K562 (cell line): Measurements from ENCODE around the gene PILRA. TPM values are rescaled to one million over a fixed set of nuclear protein-coding genes. Genes with fewer than 3 reads are reported as not detected.

Experiments used
- ATF1 ChIP-seq, 2 experiments: fragments of 450-650 bp in 1 of 2; IDR thresholded peaks; 2 replicates each; pipeline ENCODE4 v1.6.1; 2016; ENCODE audit warnings: missing compliant biosample characterization in 1 of 2, missing genetic modification characterization in 1 of 2
- ETV6 ChIP-seq, 3 experiments: fragments of 150-350 bp in 1 of 3; sonication (generic) in 1 of 3; formaldehyde crosslinking in 1 of 3; IDR thresholded peaks; 2 replicates each; pipeline versions ENCODE4 v1.6.1 to v1.8.0; 2014 to 2022; ENCODE audit warnings: borderline replicate concordance in 2 of 3, low read depth in 2 of 3, antibody characterized with exemption in 1 of 3, low read length in 1 of 3, mild to moderate bottlenecking in 1 of 3, missing genetic modification reagents in 1 of 3
- SUPT5H ChIP-seq: fragments of 450-650 bp; IDR thresholded peaks from 2 replicates; pipeline ENCODE4 v1.6.1; 2016
- ZNF668 ChIP-seq: fragments of 250-450 bp; sonication (Bioruptor Pico); IDR thresholded peaks from 2 replicates; pipeline ENCODE4 v1.8.0; 2022; ENCODE audit warnings: mild to moderate bottlenecking, inconsistent platforms
- polyA plus RNA-seq, 8 experiments: library from polyadenylated mRNA; depleted of rRNA in 4 of 8; stranded (reverse) in 5 of 8; unstranded in 3 of 8; fragments of >200 nt; fragmentation: Nextera tagmentation in 2 of 8; fragmentation: Illumina TruSeq in 1 of 8; extraction: Ambion mirVana in 2 of 8; extraction: Trizol in 1 of 8; gene quantifications; 2 replicates each; pipeline versions ENCODE4 v1.2.1 to v1.2.3, GENCODE V29; 2011 to 2014; ENCODE audit warnings: inconsistent platforms in 1 of 8, missing spikeins in 1 of 8
- total RNA-seq, 7 experiments: library from RNA; depleted of rRNA in 6 of 7; stranded (reverse); fragments of >200 nt in 6 of 7; fragmentation: Illumina TruSeq in 2 of 7; extraction: Trizol in 2 of 7; gene quantifications; 2 replicates each; pipeline versions ENCODE4 v1.2.1 to v1.2.3, GENCODE V29; 2011 to 2021; ENCODE audit warnings: low replicate concordance in 1 of 7
- TF ChIP-seq, protein P1 (sequence below): fragments of 450-650 bp; IDR thresholded peaks from 2 replicates; pipeline ENCODE4 v1.6.1; 2016; ENCODE audit warnings: low read depth, mild to moderate bottlenecking, moderate library complexity
- TF ChIP-seq, protein P2 (sequence below): sonication (generic); formaldehyde crosslinking; IDR thresholded peaks from 2 replicates; pipeline ENCODE4 v1.8.1; 2023; ENCODE audit warnings: mild to moderate bottlenecking, missing genetic modification reagents

The PILRA gene
- total and polyA plus RNA-seq, 9 of the 15 experiments (the other 6 are each of a cell fraction or from before 2014, with no cell fraction given): 0.13 to 1.8 (median 0.62) TPM

DNA sequence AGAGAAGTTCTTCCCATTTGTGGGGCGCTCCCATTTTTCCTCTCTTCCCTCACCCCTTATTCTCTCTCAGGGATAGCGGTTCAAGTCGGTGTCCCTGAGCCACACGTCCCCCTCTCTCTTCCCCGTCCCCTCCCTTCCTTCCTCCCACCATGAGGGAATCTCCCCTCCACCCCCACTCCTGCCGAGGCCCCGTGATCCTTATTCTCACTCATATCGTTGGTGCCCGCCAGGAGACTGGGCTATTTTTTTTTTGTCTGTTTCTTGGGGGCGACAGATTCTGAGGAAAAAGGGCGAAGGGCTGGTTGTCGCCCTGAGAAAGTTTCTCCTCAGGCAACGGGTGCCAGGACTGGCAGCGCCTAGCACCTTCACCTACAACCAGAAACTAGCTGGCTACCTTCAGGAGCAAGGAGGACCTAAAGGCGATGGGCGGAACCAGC, 54.5 kb downstream of the PILRA start (continued):
- TF ChIP-seq ETV6 (IDR thresholded peaks at IDR 0.05; ENCODE audit: borderline replicate concordance in 1 of 2, low read depth in 2 of 2, low read length in 1 of 2) (no peak), ETV6 (CRISPR knock-in tag; IDR thresholded peaks at IDR 0.05; ENCODE audit: borderline replicate concordance) (0 out of 2 replicates have a peak, but pooled peaks have one; percentile 90), SUPT5H (no peak), ZNF668 (CRISPR knock-in tag) (peak; percentile 91), ATF1 (CRISPR knock-in tag; IDR thresholded peaks at IDR 0.05) (no peak), ATF1 (tag; IDR thresholded peaks at IDR 0.05) (no peak)
- TF ChIP-seq, protein P1, sequence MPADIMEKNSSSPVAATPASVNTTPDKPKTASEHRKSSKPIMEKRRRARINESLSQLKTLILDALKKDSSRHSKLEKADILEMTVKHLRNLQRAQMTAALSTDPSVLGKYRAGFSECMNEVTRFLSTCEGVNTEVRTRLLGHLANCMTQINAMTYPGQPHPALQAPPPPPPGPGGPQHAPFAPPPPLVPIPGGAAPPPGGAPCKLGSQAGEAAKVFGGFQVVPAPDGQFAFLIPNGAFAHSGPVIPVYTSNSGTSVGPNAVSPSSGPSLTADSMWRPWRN: no peak
- TF ChIP-seq, protein P2, sequence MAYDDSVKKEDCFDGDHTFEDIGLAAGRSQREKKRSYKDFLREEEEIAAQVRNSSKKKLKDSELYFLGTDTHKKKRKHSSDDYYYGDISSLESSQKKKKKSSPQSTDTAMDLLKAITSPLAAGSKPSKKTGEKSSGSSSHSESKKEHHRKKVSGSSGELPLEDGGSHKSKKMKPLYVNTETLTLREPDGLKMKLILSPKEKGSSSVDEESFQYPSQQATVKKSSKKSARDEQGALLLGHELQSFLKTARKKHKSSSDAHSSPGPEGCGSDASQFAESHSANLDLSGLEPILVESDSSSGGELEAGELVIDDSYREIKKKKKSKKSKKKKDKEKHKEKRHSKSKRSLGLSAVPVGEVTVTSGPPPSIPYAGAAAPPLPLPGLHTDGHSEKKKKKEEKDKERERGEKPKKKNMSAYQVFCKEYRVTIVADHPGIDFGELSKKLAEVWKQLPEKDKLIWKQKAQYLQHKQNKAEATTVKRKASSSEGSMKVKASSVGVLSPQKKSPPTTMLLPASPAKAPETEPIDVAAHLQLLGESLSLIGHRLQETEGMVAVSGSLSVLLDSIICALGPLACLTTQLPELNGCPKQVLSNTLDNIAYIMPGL (CRISPR knock-in tag): no peak
- TF ChIP-seq, all 486 proteins: peak for 31
